Osteocyte (in vitro differentiated cells): ENCODE measurements around the gene UBTF. TPM values are rescaled to one million over a fixed set of nuclear protein-coding genes. Genes with fewer than 3 reads are reported as not detected.

ENCODE experiments used
- DNase-seq: peaks from one replicate; pipeline ENCODE4 v3.0.0; 2021; ENCODE audit warnings: mixed read lengths; ENCODE audit not compliant: unreplicated experiment; ENCODE audit errors: extremely low spot score
- H3K27ac Mint-ChIP-seq: one replicate; pipeline ENCODE4 v1.8.0; 2021; ENCODE audit warnings: mild to moderate bottlenecking, mixed read lengths; ENCODE audit not compliant: unreplicated experiment
- H3K27me3 Mint-ChIP-seq: one replicate; pipeline ENCODE4 v1.8.0; 2021; ENCODE audit warnings: mixed read lengths; ENCODE audit not compliant: unreplicated experiment
- H3K36me3 Mint-ChIP-seq: one replicate; pipeline ENCODE4 v1.8.0; 2021; ENCODE audit warnings: mixed read lengths; ENCODE audit not compliant: unreplicated experiment
- H3K4me1 Mint-ChIP-seq: one replicate; pipeline ENCODE4 v1.8.0; 2021; ENCODE audit warnings: mixed read lengths; ENCODE audit not compliant: unreplicated experiment
- H3K4me3 Mint-ChIP-seq: one replicate; pipeline ENCODE4 v1.8.0; 2021; ENCODE audit warnings: mild to moderate bottlenecking, moderate library complexity, mixed read lengths; ENCODE audit not compliant: unreplicated experiment
- H3K9me3 Mint-ChIP-seq: one replicate; pipeline ENCODE4 v1.8.0; 2021; ENCODE audit warnings: mixed read lengths; ENCODE audit not compliant: unreplicated experiment
- total RNA-seq: library from RNA; stranded (reverse); gene quantifications from 2 replicates; pipeline ENCODE4 v1.2.1, GENCODE V29; 2021
- TF ChIP-seq, protein P1 (sequence below): fragments of 200-600 bp; sonication (generic); IDR thresholded peaks from 2 replicates; pipeline ENCODE4 v1.5.0; 2021; ENCODE audit warnings: antibody characterized with exemption, mild to moderate bottlenecking, moderate library complexity

Gene UBTF
- total RNA-seq, 1 donor from 2014 or later = 96.9 TPM

DNA sequence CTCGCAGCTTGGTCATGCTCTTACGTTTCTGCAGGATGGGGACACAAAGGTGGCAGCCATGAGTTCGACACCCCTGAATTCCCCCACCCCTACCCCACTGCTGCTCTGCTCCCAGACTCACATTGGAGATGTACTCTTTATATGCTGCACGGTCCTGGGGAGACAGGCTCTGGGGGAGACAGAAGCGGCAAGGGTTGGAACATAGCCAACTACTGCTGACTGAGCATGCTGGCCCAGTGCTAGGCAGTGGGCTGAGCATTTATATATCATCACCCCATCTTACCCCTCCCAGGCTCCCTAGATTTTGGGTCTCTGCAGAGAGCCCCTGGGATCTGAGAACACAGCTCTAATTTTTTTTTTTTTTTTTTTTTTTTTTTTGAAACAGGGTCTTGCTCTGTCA, 11.7 kb downstream of the UBTF start:
- Mint-ChIP-seq H3K4me1 (peaks cover 6% of the 10 kb centered on the region), H3K9me3 (no peaks in the 10 kb centered on the region), H3K27me3 (no peaks in the 10 kb centered on the region), H3K4me3 (no peak overlapping the region), H3K36me3 (peaks cover 17% of the 10 kb centered on the region), H3K27ac (no peak overlapping the region)
- TF ChIP-seq, protein P1, sequence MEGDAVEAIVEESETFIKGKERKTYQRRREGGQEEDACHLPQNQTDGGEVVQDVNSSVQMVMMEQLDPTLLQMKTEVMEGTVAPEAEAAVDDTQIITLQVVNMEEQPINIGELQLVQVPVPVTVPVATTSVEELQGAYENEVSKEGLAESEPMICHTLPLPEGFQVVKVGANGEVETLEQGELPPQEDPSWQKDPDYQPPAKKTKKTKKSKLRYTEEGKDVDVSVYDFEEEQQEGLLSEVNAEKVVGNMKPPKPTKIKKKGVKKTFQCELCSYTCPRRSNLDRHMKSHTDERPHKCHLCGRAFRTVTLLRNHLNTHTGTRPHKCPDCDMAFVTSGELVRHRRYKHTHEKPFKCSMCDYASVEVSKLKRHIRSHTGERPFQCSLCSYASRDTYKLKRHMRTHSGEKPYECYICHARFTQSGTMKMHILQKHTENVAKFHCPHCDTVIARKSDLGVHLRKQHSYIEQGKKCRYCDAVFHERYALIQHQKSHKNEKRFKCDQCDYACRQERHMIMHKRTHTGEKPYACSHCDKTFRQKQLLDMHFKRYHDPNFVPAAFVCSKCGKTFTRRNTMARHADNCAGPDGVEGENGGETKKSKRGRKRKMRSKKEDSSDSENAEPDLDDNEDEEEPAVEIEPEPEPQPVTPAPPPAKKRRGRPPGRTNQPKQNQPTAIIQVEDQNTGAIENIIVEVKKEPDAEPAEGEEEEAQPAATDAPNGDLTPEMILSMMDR = no peak
- DNase-seq = no peak

DNA sequence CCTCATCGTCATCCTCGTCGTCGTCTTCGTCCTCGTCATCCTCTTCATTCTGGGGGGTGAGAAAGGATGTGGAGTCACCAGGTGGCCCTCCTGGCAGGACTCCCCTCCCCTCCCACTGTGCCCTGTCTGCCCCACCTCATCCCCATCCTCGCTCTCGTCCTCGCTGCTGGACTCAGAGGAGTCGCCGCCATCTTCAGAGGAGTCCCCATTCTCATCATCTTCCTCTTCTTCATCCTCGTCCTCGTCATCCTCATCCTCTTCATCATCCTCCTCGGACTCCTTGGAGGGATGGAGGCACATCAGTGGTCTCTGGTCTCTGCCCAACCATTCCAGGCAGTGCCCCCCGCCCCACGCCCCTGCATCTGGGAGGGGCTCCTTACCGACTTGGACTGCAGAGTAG, 12.2 kb downstream of the UBTF start:
- no peak overlapping the region for H3K4me3 Mint-ChIP-seq
- peaks cover 17% of the 10 kb centered on the region for H3K36me3 Mint-ChIP-seq

DNA sequence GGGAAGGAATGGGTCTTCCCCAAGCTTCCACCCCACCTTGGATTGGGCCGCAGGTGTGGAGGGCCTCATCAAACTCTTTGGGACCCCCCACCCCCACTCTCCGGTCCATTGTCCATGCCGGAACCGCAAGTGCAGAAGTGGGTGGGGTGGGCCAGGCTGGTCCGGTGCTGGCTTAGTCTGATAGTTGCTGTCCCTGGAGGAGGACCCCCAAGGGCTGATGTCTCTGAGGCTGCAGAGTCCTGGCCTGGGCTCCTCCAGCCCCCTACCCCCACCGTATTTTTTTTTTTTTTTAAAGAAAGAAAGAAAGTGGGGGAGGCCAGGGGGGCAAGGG, 12.7 kb downstream of the UBTF start:
- peaks cover 8% of the 10 kb centered on the region for H3K4me1 Mint-ChIP-seq
- H3K27me3 Mint-ChIP-seq = no peaks in the 10 kb centered on the region
- no peak overlapping the region for H3K4me3 Mint-ChIP-seq
- no peak for DNase-seq
- TF ChIP-seq, protein P1 = no peak
- H3K36me3 Mint-ChIP-seq = peaks cover 17% of the 10 kb centered on the region
- H3K9me3 Mint-ChIP-seq = no peaks in the 10 kb centered on the region
- H3K27ac Mint-ChIP-seq = no peak overlapping the region

More for the DNA sequence above, 12.2 kb downstream of the UBTF start:
- Mint-ChIP-seq H3K4me1 (peaks cover 8% of the 10 kb centered on the region), H3K9me3 (no peaks in the 10 kb centered on the region), H3K27ac (no peak overlapping the region), H3K27me3 (no peaks in the 10 kb centered on the region)
- no peak for DNase-seq
- TF ChIP-seq, protein P1 = no peak

DNA sequence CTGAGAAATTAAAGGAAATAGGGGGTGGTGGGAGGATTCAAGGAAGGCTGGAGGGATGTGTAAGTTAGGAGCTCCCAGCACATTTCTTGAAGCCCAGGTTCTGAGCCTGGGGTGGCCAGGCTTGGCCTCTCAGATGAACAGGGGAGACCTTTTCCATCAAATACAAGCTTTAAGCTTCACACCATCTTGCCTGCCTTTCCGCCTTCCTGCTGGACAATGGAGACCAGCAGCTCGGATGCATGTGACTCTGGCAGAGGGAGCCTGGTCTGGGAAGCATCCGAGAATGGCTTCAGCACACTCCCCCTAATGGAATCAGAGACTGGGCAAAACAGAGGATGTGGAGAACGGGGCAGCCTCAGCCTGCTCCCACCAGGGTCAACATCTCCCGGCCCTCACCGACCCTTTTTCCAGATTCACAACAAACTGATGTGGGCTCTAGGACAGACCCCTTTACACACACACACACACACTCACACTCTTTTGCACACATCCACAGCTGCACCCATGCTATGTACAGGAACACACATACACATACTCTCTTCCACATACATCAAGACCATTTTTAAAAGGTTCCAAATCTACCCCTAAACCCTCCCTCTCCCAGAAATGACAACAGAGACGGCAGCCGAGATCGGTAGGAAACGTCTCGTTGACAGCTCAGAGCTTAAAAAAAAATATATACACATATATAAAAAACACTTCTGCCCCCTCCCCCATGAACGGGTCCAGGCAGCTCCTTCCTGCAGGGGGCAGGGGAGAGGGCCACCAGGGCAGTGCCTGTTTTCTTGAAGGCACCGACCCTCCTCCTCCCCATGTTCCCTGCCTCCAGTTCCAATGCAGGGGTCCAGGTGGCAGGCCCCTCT, 13.3 kb downstream of the UBTF start:
- no peak for DNase-seq
- Mint-ChIP-seq H3K27ac (no peak overlapping the region), H3K36me3 (peaks cover 14% of the 10 kb centered on the region), H3K4me1 (peaks cover 9% of the 10 kb centered on the region), H3K4me3 (no peak overlapping the region), H3K9me3 (no peaks in the 10 kb centered on the region), H3K27me3 (no peaks in the 10 kb centered on the region)
- TF ChIP-seq, protein P1 = peak; percentile 28

DNA sequence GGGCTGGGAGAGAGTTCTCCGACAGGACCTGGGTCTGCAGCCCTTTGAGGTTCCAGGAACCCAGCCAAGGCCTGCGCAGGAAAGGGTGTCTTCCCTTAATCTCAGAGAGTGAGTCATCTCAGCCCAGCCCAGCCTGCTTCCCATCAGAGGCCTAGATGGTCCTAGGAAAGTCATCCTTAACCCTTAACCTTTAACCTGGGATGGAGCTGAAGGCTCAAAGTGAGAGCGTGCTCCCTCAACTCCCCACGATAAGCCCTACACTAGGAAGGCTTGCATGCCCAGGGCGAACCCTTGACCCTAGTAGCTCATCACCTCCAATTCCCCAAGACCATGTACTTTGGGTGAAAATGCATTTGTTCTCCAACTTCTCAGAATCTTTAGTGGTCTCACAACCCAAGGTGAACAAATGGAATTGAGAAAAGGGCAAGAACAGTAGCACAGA, 15.0 kb downstream of the UBTF start:
- DNase-seq = no peak
- H3K4me3 Mint-ChIP-seq = no peak overlapping the region

More for the DNA sequence above, 15.0 kb downstream of the UBTF start:
- Mint-ChIP-seq H3K9me3 (no peaks in the 10 kb centered on the region), H3K4me1 (peaks cover 17% of the 10 kb centered on the region), H3K36me3 (peaks cover 12% of the 10 kb centered on the region), H3K27ac (peak overlapping the region; percentile 13), H3K27me3 (no peaks in the 10 kb centered on the region)
- TF ChIP-seq, protein P1 = no peak
